GM12801 (cell line): Measurements from ENCODE around the gene EFNB2.

Experiments used
- TF ChIP-seq, protein P1 (sequence below): IDR thresholded peaks from one replicate; pipeline ENCODE4 v1.5.1; 2011; ENCODE audit warnings: control low read depth; ENCODE audit not compliant: insufficient read length; ENCODE audit errors: extremely low read depth

EFNB2 gene

GRCh38 chr13:106522898-106523525 is 12.4 kb downstream of the EFNB2 start:
- TF ChIP-seq, protein P1, sequence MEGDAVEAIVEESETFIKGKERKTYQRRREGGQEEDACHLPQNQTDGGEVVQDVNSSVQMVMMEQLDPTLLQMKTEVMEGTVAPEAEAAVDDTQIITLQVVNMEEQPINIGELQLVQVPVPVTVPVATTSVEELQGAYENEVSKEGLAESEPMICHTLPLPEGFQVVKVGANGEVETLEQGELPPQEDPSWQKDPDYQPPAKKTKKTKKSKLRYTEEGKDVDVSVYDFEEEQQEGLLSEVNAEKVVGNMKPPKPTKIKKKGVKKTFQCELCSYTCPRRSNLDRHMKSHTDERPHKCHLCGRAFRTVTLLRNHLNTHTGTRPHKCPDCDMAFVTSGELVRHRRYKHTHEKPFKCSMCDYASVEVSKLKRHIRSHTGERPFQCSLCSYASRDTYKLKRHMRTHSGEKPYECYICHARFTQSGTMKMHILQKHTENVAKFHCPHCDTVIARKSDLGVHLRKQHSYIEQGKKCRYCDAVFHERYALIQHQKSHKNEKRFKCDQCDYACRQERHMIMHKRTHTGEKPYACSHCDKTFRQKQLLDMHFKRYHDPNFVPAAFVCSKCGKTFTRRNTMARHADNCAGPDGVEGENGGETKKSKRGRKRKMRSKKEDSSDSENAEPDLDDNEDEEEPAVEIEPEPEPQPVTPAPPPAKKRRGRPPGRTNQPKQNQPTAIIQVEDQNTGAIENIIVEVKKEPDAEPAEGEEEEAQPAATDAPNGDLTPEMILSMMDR: no peak

DNA sequence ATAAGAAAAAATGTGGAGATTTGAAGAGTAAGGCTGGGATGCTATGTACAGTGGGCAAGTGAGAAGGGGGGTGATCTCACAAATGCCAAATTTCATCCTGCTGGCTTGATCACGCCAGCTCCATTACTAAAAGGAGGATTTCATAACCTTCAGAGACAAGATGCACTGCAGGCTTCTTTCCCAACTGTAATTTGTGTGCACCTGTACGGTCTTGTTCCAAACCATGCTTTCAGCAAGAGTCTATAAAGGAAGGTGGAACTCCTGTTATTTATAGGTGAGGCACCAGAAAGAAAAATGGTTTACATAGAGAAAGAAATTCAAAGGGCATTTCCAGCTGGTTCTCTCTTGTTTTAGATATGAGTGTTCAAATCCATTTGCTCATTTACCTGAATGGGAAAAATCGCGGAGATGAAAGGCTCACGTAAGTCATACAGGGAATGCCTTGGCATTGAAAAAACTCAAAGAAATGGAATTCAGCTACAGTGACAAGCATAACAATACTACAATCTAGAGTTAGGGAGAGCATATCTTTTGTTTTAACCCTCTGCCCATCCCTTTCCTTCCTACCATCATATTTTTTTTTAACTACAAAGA is 13.3 kb downstream of the EFNB2 start:
- TF ChIP-seq, protein P1: no peak

- TF ChIP-seq, protein P1: no peak
These were observed 14.2 kb downstream of the EFNB2 start for GRCh38 chr13:106521095-106521799.

DNA sequence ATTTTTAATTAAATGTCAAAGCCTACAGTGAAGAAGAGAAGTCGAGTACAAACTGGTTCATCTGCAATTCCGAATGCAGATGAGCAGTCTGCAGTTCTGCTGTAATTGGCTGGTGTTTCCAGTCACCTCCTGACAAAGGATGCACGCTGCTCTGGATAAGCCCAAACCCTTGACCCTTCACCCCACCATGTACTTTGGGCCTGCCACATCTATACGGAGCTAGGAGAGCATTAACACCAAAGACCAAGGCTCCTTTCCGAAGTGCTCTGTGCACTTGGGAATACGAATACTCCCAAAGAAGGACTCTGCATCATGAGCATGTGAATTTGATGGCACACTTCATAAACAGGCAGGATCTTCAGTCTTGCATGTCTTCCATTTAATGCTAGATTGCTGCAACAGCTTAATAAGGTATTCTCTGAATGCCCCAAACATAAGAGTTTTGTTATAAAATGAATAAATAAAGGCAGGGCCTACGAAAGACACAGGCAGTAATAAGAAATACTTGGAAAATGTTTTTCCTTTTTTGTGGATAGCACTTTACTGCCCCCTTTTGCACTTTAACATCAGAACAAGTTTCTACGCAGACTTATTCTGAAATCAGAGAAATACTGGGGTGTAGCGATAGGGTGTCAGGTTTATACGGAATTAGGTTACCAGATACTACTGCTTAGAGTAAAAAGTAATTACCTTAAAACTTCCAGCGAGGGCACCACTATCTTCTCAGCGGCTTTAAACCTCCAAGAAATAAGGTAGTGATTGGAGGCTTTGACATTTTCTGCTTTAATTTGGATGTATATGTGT is 15.0 kb downstream of the EFNB2 start:
- TF ChIP-seq, protein P1: no peak

GRCh38 chr13:106518512-106518911 is 16.9 kb downstream of the EFNB2 start:
- TF ChIP-seq, protein P1: no peak

- TF ChIP-seq, protein P1: no peak
These were observed 18.2 kb downstream of the EFNB2 start for GRCh38 chr13:106517109-106517847.
